Psoas muscle (tissue), 8 donors: ENCODE measurements around the gene RREB1. TPM values are rescaled to one million over a fixed set of nuclear protein-coding genes. Genes with fewer than 3 reads are reported as not detected.

Source experiments
- ATAC-seq, 4 donors: fragments of 200-7000 bp; cut with Tn5 transposase; one replicate each; pipeline ENCODE4 v1.9.1; 2020; ENCODE audit warnings: moderate library complexity in 3 of 4, mild to moderate bottlenecking in 2 of 4
- DNase-seq, 2 donors: peaks; one replicate each; pipeline ENCODE4 v3.0.0-alpha.2; 2020
- H3K27ac ChIP-seq: fragments of 200-600 bp; one replicate; pipeline ENCODE4 v1.8.0; 2022
- H3K27me3 ChIP-seq, 3 donors: fragments of 200-600 bp in 1 of 3; one replicate each; pipeline versions ENCODE4 v1.6.1 to v1.8.0; 2013 to 2022; ENCODE audit warnings: low read length in 2 of 3, mild to moderate bottlenecking in 2 of 3, moderate library complexity in 1 of 3; ENCODE audit not compliant: insufficient read depth in 3 of 3
- H3K36me3 ChIP-seq, 2 donors: fragments of 200-600 bp in 1 of 2; one replicate each; pipeline versions ENCODE4 v1.6.1 to v1.8.0; 2013 to 2022; ENCODE audit warnings: low read depth in 1 of 2, mild to moderate bottlenecking in 1 of 2, moderate library complexity in 1 of 2; ENCODE audit not compliant: insufficient read depth in 1 of 2
- H3K4me1 ChIP-seq: fragments of 200-600 bp; one replicate; pipeline ENCODE4 v1.8.0; 2022
- H3K4me3 ChIP-seq: fragments of 200-600 bp; one replicate; pipeline ENCODE4 v1.8.0; 2022; ENCODE audit warnings: mild to moderate bottlenecking
- H3K9me3 ChIP-seq: fragments of 200-600 bp; one replicate; pipeline ENCODE4 v1.8.0; 2022
- CTCF ChIP-seq: fragments of 200-600 bp; IDR thresholded peaks from one replicate; pipeline ENCODE4 v1.8.0; 2022; ENCODE audit warnings: antibody characterized with exemption
- WGBS, 3 donors: extraction: QIAGEN DNeasy Blood & Tissue Kit; methylation state at CpG; one replicate each; pipeline versions ENCODE4 v1.1.6 to v1.1.7; 2013; 5-methylcytosine and 5-hydroxymethylcytosine counted together
- intact Hi-C, 2 donors: fragments of 100-400 bp; cut with DNase I; formaldehyde crosslinking; loops; one replicate each; pipeline versions ENCODE4 v1.11.0 to v1.14.2; 2022
- polyA plus RNA-seq, 3 donors: library from polyadenylated mRNA; stranded (reverse); fragments of 200-250 nt; gene quantifications; one replicate each; pipeline ENCODE4 v1.2.3, GENCODE V29; 2013
- total RNA-seq, 4 donors: library from RNA; stranded (reverse); fragmentation: NEBNext Ultra II Directional in 2 of 4; extraction: Animal tissue kit (Norgen Biotek cat#: 25700) in 2 of 4; gene quantifications; one replicate each; pipeline versions ENCODE4 v1.2.1 to v1.2.4, GENCODE V29; 2021 to 2023
- donor health status: healthy with polysubstance abuse.
- donor health status: DM: no; HTN: no; CAD: no; lungs with moderate emphysema.
- donor health status: Bipolar disorder and iron deficiency.
- donor health status: healthy.
- donor health status: DM: yes; HTN: yes; CAD: no.
- donor health status: DM: no; HTN: no; CAD: no.
- donor health status: DM: no; HTN: no; CAD: no.
- donor health status: DM: yes; HTN: yes; CAD: no.

The RREB1 gene
- total and polyA plus RNA-seq, 7 donors = 4.6 to 49.4 (median 32.7) TPM

GRCh38 chr6:7138046-7138531 lies 30.3 kb downstream of the RREB1 start:
- WGBS, 3 donors = 21 to 49% (median 27%) methylated on average over 2 of the region's 2 CpGs
- Histone ChIP-seq H3K9me3 (no peaks in the 10 kb centered on the region), H3K27ac (peak overlapping the region; percentile 99), H3K36me3 (no peaks in the 10 kb centered on the region), H3K27me3 (no peaks in the 10 kb centered on the region), H3K4me3 (peak overlapping the region; percentile 50), H3K4me1 (peaks cover 82% of the 10 kb centered on the region)
- DNase-seq = no peak
- no peak for ATAC-seq
- intact Hi-C loops = loop anchor here (5.0 to 10.0 kb wide), 2 partner anchors 79 to 403 kb away; no protein-coding TSS in a partner anchor
- no peak for TF ChIP-seq CTCF

- Histone ChIP-seq H3K27me3 (no peaks in the 10 kb centered on the region), H3K4me3 (no peak overlapping the region), H3K9me3 (no peaks in the 10 kb centered on the region), H3K36me3 (no peaks in the 10 kb centered on the region), H3K4me1 (peaks cover 74% of the 10 kb centered on the region), H3K27ac (peak overlapping the region; percentile 99)
- 29 to 43% (median 38%) methylated on average over 1 of the region's 1 CpG for WGBS, 3 donors
- no peak for DNase-seq
- no peak for TF ChIP-seq CTCF
- intact Hi-C loops = loop anchor here (5.0 to 10.0 kb wide), 2 partner anchors 78 to 404 kb away; no protein-coding TSS in a partner anchor
- ATAC-seq = no peak
Measured at GRCh38 chr6:7138921-7139358, 31.2 kb downstream of the RREB1 start.

GRCh38 chr6:7139835-7140470 lies 32.2 kb downstream of the RREB1 start:
- H3K4me3 ChIP-seq = peak overlapping the region; percentile 83
- H3K4me1 ChIP-seq = peaks cover 73% of the 10 kb centered on the region
- 59 to 88% (median 63%) methylated on average over 7 of the region's 7 CpGs for WGBS, 3 donors
- ATAC-seq = no peak
- DNase-seq = no peak
- peak overlapping the region; percentile 99 for H3K27ac ChIP-seq
- H3K36me3 ChIP-seq = no peaks in the 10 kb centered on the region
- TF ChIP-seq CTCF = no peak
- H3K9me3 ChIP-seq = no peaks in the 10 kb centered on the region
- intact Hi-C loops = loop anchor here (5.0 to 10.0 kb wide), 2 partner anchors 77 to 405 kb away; no protein-coding TSS in a partner anchor
- H3K27me3 ChIP-seq = no peaks in the 10 kb centered on the region

- Histone ChIP-seq H3K27me3 (no peaks in the 10 kb centered on the region), H3K4me3 (peak overlapping the region; percentile 83), H3K4me1 (peaks cover 73% of the 10 kb centered on the region), H3K27ac (peak overlapping the region; percentile 99), H3K36me3 (no peaks in the 10 kb centered on the region), H3K9me3 (no peaks in the 10 kb centered on the region)
- 1 to 4% (median 1%) methylated on average over 54 to 67 of the region's 67 CpGs for WGBS, 3 donors
- TF ChIP-seq CTCF = no peak
- DNase-seq (peak; percentile 90 to 95), ATAC-seq (peak; percentile 92 to 96 (median 94))
- intact Hi-C loops = no loop called here
Measured at GRCh38 chr6:7140631-7141378, 33.0 kb downstream of the RREB1 start.
